Bronchial epithelial cell (primary cell): ENCODE results near the gene DDIT4. TPM values are rescaled to one million over a fixed set of nuclear protein-coding genes. Genes with fewer than 3 reads are reported as not detected.
"Not testable (repeated sequence)": the region's sequence is repeated elsewhere in the genome, so short reads cannot be mapped to it uniquely, and the experiment has no call there.

Experiments
- DNase-seq: peaks from one replicate; pipeline ENCODE4 v3.0.0-alpha.2; 2010; ENCODE audit warnings: low read depth
- FAIRE-seq: peaks from 2 replicates; lab custom pipeline; 2011; peaks lifted over from hg19 to GRCh38; lab: Jason Lieb, UNC
- H3K27me3 ChIP-seq: 2 replicates; pipeline ENCODE4 v1.5.1; 2011; ENCODE audit warnings: low read length; ENCODE audit not compliant: control insufficient read depth, insufficient read depth
- H3K36me3 ChIP-seq: 2 replicates; pipeline ENCODE4 v1.5.1; 2011; ENCODE audit warnings: low read length; ENCODE audit not compliant: control insufficient read depth, insufficient read depth
- H3K4me3 ChIP-seq: 2 replicates; pipeline ENCODE4 v1.5.1; 2011; ENCODE audit warnings: mild to moderate bottlenecking, low read depth, low read length, control low read depth
- CTCF ChIP-seq: IDR thresholded peaks from 2 replicates; pipeline ENCODE4 v1.5.1; 2011; ENCODE audit warnings: mild to moderate bottlenecking, moderate library complexity, low read length, control low read depth, inconsistent platforms; ENCODE audit not compliant: insufficient read depth, severe bottlenecking
- total RNA-seq: library from RNA; depleted of rRNA; stranded (reverse); fragments of >200 nt; gene quantifications from 2 replicates; pipeline ENCODE4 v1.2.1, GENCODE V29; 2014

Gene DDIT4
- total RNA-seq, 1 donor from 2014 or later = 2,437 TPM

GRCh38 chr10:72277996-72278667 lies 4.4 kb downstream of the DDIT4 start:
- DNase-seq = no peak
- no peak for FAIRE-seq
- H3K4me3 ChIP-seq = no peak overlapping the region

GRCh38 chr10:72278668-72279393 lies 5.1 kb downstream of the DDIT4 start:
- DNase-seq (no peak), FAIRE-seq (no peak)
- Histone ChIP-seq H3K36me3 (peaks cover 17% of the 10 kb centered on the region), H3K4me3 (no peak overlapping the region), H3K27me3 (no peaks in the 10 kb centered on the region)
- no peak for TF ChIP-seq CTCF

More at GRCh38 chr10:72277996-72278667, 4.4 kb downstream of the DDIT4 start:
- no peak for TF ChIP-seq CTCF
- Histone ChIP-seq H3K27me3 (no peaks in the 10 kb centered on the region), H3K36me3 (peaks cover 18% of the 10 kb centered on the region)

- H3K36me3 ChIP-seq, H3K4me3 ChIP-seq, FAIRE-seq, DNase-seq, H3K27me3 ChIP-seq: not testable (repeated sequence)
These were observed 5.9 kb downstream of the DDIT4 start for GRCh38 chr10:72279587-72279986.

GRCh38 chr10:72283131-72283530 lies 9.4 kb downstream of the DDIT4 start:
- DNase-seq (no peak), FAIRE-seq (no peak)
- Histone ChIP-seq H3K4me3 (no peak overlapping the region), H3K27me3 (no peaks in the 10 kb centered on the region), H3K36me3 (no peaks in the 10 kb centered on the region)
- TF ChIP-seq CTCF = no peak

- no peak for FAIRE-seq
- Histone ChIP-seq H3K36me3 (no peaks in the 10 kb centered on the region), H3K4me3 (no peak overlapping the region), H3K27me3 (no peaks in the 10 kb centered on the region)
- DNase-seq = no peak
- no peak for TF ChIP-seq CTCF
These were observed 12.3 kb downstream of the DDIT4 start for GRCh38 chr10:72285972-72286521.

GRCh38 chr10:72291019-72291532 lies 17.4 kb downstream of the DDIT4 start:
- no peak for TF ChIP-seq CTCF
- DNase-seq (no peak), FAIRE-seq (no peak)
- Histone ChIP-seq H3K4me3 (no peak overlapping the region), H3K36me3 (no peaks in the 10 kb centered on the region), H3K27me3 (no peaks in the 10 kb centered on the region)
